Measurements from ENCODE around the gene TSTD1. TPM values are rescaled to one million over a fixed set of nuclear protein-coding genes. Genes with fewer than 3 reads are reported as not detected.

TSTD1 gene
- total RNA-seq, 3 donors from 2014 or later, result 48.9 to 105 (median 80.1) TPM

GRCh38 chr1:161045736-161046604 is 7.2 kb upstream of the TSTD1 start, which contains the start of gene USF1:
Gene USF1 (minus strand): TSS chr1:161045977. CDS start chr1:161043275, 2,702 bp downstream.
- Histone ChIP-seq H3K36me3 (ENCODE audit: low read depth) (peaks cover 9% of the 10 kb centered on the region), H3K9me3 (peaks cover 3% of the 10 kb centered on the region), H3K4me1 (ENCODE audit: low read depth) (peaks cover 7% of the 10 kb centered on the region), H3K4me3 (peak within 1 kb of the TSS; percentile 74)
- DNase-seq (peak; percentile 95 to 96 (median 96)), ATAC-seq (peak; percentile 94)
- intact Hi-C loops (cut with DNase I, micrococcal nuclease), result loop anchor here in 1 of 2 donors (5.0 kb wide), 1 partner anchor 51 kb away; the partner anchor contains the start of gene KLHDC9
- TF ChIP-seq, protein P1, sequence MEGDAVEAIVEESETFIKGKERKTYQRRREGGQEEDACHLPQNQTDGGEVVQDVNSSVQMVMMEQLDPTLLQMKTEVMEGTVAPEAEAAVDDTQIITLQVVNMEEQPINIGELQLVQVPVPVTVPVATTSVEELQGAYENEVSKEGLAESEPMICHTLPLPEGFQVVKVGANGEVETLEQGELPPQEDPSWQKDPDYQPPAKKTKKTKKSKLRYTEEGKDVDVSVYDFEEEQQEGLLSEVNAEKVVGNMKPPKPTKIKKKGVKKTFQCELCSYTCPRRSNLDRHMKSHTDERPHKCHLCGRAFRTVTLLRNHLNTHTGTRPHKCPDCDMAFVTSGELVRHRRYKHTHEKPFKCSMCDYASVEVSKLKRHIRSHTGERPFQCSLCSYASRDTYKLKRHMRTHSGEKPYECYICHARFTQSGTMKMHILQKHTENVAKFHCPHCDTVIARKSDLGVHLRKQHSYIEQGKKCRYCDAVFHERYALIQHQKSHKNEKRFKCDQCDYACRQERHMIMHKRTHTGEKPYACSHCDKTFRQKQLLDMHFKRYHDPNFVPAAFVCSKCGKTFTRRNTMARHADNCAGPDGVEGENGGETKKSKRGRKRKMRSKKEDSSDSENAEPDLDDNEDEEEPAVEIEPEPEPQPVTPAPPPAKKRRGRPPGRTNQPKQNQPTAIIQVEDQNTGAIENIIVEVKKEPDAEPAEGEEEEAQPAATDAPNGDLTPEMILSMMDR (IDR thresholded peaks at IDR 0.05), result no peak

GRCh38 chr1:161044908-161045735 is 6.4 kb upstream of the TSTD1 start:
- Histone ChIP-seq H3K36me3 (ENCODE audit: low read depth) (peaks cover 17% of the 10 kb centered on the region), H3K9me3 (peaks cover 3% of the 10 kb centered on the region), H3K4me3 (peak overlapping the region; percentile 74), H3K4me1 (ENCODE audit: low read depth) (peaks cover 10% of the 10 kb centered on the region)
- TF ChIP-seq, protein P1 (IDR thresholded peaks at IDR 0.05), result no peak
- intact Hi-C loops (cut with DNase I, micrococcal nuclease), result loop anchor here in 1 of 2 donors (5.0 kb wide), 1 partner anchor 52 kb away; the partner anchor contains the start of gene KLHDC9
- ATAC-seq, result peak; percentile 73
- peak; percentile 77 to 87 (median 81) for DNase-seq

DNA sequence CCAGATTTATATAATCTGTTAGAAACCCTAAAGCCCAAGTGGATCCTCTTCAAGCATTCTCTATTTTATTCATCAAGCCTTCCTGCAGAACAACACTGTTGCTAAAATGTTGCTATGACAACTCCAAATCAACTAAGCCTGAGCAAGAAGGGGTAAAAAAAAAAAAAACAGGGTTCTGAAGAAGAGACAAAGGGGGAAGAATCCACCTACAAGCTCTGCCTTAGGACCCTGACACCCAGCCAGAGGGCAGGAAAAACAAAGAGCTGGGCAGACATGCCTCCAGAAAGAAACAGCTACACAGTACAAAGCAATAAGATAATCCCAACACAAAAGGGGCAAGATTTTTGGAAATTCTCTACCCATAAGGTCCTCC is 5.8 kb upstream of the TSTD1 start:
- ATAC-seq, result no peak
- Histone ChIP-seq H3K36me3 (ENCODE audit: low read depth) (peaks cover 17% of the 10 kb centered on the region), H3K9me3 (peaks cover 3% of the 10 kb centered on the region), H3K4me3 (peak overlapping the region; percentile 74), H3K4me1 (ENCODE audit: low read depth) (peaks cover 16% of the 10 kb centered on the region)
- intact Hi-C loops (cut with DNase I, micrococcal nuclease), result no loop called here
- DNase-seq, result no peak
- TF ChIP-seq, protein P1 (IDR thresholded peaks at IDR 0.05), result no peak

DNA sequence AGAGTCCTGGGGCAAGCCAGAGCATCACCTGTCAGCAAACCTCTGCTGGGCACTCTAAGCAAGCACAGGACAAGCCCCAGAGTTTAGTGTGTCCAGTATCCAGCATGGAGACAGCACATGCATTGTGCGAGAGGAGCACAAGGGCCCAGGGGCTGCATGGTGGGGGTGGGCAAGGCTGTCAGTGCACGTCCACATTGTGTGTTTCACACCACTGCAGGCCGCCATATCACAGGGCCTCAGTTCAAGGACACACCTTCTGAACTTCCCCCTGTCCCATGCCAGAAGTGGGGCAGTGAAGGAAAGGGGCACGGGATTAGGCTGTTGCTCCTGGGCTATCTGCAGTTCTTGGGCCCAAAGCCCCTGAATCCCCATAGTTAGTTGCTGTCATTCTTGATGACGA is 782 bp upstream of the TSTD1 start:
- Histone ChIP-seq H3K36me3 (ENCODE audit: low read depth) (peaks cover 17% of the 10 kb centered on the region), H3K9me3 (no peaks in the 10 kb centered on the region), H3K4me3 (no peak overlapping the region), H3K4me1 (ENCODE audit: low read depth) (peaks cover 28% of the 10 kb centered on the region)
- DNase-seq (no peak), ATAC-seq (no peak)
- intact Hi-C loops (cut with DNase I, micrococcal nuclease), result no loop called here
- TF ChIP-seq, protein P1 (IDR thresholded peaks at IDR 0.05), result no peak

DNA sequence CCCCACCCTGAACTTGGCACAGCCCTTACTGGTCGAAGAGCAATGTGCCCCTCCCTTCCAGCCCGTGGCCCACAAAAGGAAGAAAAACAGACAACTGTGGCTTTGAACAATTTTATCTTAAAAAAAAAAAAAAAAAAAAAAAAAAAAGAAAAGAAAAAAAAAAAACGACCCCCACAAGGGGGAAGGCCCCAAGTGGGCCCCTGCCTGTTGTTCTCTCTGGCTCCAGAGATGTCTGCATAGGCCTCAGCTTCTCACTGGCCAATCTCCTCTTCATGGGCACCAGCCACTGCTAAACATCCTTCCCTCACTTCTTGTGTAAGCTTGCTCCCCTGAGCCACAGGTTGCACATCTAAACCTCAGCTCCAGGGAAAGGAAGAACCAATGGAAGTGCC is 386 bp upstream of the TSTD1 start:
- no peaks in the 10 kb centered on the region for H3K9me3 ChIP-seq
- TF ChIP-seq, protein P1 (IDR thresholded peaks at IDR 0.05), result no peak
- peaks cover 17% of the 10 kb centered on the region for H3K36me3 ChIP-seq (ENCODE audit: low read depth)
- DNase-seq (no peak), ATAC-seq (no peak)
- intact Hi-C loops (cut with DNase I, micrococcal nuclease), result no loop called here
- peak overlapping the region; percentile 48 for H3K4me3 ChIP-seq
- peaks cover 26% of the 10 kb centered on the region for H3K4me1 ChIP-seq (ENCODE audit: low read depth)
